ENCODE measurements around the gene PRAC2.

Gene PRAC2

DNA sequence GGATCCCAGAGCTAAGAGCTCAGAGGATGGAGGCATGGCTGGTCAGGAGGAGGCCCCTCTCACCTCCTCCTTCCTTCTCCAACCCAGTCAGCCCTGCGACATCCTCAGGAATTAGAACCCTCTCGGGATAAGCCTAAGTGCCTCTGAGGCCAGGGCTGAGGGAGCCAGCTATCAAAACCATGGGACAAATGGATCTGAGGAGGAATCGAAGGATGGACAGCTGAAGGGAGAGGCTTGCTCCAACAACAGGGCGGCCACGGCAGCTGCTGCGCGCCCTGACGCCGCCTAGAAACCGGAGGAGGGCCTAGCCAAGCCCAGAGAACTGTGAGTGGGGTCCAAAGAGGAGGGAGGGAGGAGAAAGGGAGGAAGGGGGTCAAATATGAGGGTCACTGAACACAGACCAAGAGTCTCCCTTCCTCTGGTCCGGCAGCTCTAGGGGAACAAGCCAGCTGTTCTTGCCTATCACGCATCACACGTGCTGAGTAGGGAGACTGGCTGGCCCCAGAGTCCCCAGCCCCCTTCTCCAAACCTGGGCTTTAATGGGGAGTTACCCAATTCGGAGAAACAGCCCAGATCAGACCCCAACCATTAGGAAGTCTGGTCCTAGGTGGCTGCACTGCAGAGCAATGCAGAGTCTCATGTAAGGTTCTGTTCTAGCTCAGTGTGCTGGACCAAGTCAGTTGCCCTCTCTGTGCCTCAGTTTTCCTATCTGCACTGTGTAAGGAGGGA, 11.5 kb downstream of the PRAC2 start:
- FAIRE-seq: no peak

DNA sequence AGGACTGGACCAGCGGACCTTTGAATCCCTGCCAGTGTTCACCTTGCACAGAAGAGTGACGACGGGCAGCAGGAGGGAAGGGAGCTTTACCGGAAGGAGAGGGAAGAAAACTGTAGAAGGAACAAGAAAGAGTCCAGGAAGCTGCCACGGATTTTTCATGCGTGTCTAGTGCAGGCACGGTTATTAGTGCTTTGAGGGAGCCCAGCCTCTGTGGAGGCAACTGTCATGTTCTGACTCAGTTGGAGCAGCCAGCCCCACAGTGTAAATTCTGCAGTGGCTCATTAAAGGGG, 12.0 kb downstream of the PRAC2 start:
- no peak for FAIRE-seq

DNA sequence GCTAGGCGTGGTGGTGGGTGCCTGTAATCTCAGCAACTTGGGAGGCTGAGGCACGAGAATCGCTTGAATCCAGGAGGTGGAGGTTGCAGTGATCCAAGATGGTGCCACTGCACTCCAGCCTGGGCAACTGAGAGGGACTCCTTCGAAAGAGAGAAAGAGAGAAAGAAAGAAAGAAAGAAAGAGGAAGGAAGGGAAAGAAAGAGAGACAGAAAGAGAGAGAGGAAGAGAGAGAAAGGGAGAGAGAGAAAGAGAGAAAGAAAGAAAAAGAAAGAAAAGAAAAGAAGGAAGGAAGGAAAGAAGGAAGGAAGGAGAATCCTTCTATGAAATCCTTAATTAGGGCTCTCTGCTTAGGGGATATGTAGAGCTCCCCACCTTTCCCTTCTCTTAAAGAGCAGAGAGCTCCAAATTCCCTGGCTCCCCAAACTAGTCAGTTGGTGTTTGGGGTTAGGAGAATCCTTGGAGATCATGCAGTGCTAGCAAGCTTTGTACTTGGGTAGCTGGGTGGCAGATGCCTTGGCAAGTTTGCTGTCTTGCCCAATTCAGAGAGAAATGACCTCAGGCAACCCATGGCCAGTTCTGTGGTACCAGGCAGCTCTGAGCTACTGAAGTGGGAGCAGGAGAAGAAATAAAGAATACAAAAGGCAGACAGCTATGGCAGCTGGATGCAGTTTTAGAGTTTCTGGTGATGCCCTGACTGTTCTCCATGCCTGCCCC, 14.5 kb downstream of the PRAC2 start:
- FAIRE-seq: no peak

DNA sequence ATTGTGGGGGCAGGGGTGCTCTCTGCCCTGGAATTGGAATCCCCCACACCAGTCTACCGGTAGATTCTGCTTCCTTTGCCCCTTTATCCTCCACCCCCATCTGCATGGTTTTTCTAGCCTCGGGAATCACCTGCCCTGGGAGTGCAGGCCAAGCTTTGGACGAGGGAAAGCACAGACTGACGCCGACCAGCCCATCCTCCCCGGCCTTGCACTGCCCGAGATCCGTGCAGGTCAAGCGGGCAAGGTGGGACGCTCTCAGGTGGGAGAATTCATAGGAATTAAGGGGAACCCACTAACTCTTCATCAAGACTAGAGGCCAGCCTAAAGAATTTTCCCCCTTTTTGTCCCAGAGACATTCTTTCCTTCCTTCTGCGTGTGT, 15.4 kb downstream of the PRAC2 start:
- no peak for FAIRE-seq

DNA sequence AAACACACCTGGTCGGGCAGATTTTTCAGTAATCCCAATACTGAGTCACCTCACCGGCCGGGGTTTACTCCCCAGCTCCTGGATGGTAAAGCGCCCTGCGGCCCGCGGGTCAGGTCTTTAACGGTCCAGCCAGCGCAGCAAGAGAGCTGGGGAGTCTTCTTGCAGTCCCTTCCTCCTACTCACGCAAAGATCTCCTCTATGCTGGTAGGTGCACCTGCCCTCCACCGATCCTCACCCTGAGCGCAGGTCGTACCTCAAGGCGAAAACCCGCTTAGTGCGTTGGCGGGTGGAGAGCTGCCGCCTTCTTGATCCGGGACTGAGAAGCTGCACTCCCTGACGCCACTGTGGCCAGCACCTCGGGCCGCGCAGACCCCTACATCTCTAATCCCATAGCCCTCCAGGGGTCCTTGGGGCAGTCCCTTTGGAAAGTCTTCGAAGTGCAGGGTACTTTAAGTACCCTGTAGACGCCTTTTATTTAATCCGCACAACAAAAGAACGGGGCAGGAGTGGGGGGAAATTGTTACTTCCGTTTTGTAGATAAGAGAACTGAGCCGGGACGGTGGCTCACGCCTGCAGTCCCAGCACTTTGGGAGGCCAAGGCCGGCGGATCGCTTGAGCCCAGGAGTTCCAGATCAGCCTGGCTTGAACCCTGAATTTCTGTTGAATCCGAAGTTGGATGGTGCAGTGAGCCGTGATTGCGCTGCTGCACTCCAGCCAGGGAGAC, 16.0 kb downstream of the PRAC2 start:
- FAIRE-seq: no peak

DNA sequence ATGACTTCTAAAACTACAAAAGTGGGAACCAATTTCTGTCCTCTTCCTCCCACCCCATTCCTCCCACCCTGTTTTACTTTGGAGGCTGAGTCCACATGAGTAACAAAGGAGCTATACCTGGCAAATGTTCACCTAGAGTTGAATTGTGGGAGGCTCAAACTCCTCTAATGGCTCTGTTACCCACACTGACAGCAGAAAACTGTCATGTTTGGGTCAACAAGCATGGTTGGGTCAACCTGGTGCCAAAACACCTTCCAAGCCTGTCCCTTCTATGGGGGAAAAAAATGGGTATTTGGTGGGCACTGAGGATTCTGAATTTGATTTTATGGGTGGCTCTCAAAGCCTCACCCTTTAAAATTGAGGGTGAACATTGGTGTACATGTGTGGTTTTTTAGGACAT, 17.6 kb downstream of the PRAC2 start:
- FAIRE-seq: no peak

DNA sequence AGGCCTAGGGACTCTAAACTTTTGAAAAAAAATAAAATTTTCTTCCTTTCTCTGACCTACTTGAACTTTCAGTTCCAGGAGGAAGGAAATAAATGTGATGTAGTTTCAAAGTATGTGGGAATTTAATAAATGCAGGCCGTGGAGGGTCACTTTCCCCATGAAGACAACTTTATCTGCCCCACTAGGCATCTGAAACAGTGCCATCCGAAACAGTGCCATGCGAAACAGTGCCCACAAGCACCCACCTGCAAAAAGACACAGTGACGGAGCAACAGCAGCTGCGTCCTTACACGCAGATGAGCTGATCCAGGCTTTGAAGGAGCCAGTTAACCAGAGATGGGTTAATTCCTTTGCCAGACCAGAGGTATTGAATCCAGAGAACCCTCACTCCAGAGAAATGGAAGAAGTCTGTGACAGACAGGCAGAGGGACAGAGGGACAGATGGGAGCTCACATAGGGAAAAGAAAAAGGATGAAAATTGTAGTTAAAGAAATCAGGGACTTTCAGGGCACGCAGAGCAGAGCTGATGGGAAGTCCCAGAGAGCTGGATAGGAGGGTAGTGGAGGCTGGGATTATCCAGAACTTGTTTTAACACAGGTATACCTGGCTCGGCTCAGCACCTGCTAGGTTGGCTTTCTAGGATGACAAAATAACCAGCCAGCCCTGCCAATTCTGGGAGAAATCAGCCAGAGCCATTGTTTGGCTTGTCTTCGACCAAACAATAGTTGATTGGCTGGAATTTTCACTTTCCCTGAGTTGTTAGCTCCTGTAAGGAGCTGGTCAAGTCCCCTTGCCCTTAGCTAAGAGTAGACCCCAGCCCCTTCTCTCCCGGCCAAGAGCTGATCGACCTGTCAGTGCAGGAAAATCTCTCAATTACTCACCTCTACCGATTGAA, 22.6 kb downstream of the PRAC2 start:
- FAIRE-seq: no peak

DNA sequence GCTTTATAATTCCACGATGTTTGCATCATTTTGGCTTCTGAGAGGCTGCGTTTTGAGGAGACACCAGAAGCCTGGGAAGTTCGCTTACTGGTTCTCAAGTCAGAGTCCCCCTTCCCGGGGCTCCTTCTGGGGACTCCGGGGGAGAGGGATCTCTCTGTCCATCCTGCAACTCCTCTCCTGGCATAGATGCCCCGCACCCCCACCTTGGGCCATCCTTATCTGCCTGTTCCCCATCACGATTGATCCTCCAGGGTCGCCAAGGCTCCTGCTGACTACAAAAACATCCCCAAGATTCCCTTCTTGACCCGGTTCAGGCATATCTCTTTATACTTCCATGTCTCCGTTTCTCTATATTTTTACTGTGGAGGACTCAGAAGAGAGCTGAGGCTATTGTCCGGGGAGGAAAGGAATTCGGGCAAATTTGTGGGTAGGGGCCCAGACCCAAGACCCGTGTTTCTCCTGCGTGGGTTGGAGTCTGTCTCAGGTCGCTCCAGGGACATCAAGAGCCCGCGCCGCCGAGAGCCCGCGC, 24.0 kb downstream of the PRAC2 start:
- no peak for FAIRE-seq

DNA sequence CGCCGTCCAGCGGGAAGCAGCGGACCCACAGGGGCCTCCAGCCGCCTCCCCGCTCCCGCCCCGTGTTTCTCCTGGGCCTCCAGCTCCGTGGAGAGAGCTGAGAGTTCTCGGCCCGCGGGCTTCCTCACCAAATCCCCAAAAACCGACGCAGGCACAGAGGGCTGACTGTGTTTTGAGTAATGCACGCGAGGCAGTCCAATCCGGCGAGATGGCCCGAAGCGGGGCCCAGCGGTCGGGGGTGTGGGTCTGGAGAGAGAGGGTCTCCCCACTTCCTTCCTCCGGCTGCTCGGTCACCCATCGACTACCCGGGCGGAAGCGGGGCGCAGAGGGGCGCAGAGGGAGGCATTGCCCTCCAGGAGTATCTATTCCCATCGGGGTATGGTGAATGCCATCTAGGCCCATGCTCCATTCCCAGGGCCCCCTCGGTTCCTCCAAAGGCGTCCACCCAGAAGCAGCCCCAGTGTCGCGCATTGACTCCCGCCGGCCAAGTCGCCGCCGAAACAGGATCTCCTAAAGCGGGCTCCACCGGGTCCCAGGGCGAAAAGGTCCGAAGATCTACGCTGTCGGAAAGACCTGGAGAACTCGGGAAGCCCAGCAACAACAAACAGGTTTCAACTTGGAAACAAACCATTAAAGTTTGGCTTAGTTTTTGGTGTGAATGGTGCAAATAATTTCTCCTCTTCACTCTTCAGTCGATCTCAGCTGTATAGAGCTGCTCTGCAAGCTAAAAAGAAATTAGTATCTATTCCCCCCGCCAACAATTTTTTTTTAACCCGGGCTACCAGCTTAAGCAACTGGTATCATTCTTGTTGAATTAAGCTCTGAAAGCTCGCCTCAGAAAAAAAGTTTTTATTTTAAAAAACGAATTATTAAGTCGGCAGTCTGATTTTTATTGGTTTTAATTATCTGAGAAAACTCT, 24.7 kb downstream of the PRAC2 start:
- FAIRE-seq: no peak

DNA sequence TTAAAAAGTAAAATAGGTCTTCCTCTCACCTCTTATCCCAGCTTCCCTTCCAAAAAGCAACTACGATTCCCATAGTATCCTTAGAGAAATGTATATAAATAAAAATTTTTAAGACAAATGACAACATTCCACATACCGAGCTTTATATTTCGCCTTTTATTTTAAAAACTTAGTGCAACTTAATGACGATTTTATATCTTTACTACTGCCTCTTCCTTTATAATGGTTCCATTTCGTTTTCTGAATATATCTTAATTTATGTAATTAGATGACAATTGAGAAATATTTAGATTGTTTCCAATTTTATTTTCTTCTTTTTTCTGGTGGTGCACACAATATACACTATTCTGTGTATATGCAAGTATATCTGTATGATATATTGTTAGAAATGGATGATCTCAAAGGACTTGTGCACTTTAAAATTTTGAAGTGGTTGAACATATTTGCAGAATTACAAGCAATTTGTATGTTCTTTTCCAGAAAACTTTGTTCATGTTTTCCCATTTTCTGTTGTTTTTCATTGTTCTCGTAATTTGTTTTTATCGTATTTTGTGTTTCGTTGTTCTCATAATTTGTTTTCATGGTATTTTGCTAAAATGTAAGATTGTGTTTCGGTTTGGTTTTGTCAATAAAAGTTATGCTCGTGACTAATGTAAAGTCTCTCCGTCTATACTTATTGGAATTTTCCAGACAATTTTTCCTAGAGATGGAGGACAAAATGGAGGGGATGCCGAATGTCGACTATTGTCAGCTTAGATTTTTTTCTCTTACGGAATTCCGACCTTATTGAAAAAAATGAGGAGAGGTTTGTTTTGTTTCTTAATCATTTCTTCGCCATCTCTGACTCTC, 26.0 kb downstream of the PRAC2 start:
- FAIRE-seq: no peak

DNA sequence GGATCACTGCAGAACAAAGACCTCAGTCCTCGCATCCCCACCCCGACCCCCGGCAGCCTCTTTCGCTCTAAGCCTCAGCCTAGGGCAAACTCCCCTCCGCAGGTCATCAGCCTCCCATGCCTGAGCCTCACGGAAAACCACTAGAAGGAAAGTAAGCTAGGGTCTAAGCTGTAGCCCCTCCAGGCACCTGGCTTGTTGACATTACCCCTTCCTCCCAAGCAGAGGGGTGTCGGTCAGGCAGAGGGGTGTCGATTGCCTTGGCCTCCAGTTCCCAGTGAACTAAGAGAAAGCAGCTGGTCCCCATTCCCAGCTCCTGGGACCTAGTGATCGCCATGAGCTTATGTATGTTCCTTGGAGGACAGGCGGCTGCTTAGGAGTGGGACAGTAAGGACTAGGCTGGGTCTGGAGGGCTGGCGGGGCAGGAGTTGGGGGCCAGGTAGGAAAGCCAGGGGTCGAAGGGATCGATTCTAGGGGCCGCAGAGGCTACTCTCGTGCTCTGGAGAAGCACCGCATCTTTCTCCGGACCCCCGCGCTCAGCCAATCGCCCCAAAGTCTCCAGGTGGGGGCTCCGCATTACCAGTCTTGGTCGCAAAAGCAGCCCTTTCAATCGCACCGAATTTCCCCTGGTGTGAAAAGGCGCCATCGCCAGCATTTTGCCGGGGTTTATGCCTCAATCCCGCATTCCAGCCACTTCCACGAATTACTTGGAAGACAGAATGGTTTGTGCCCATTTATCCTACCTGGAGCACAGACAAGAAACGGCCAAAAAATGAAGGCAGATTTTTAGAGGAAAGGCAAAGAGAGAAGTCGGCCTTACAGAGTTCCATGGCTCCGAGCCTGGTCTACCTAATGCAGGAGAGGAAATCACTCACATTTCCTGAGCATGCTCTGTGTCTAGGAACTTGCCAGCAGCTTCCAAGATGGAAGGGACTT, 26.9 kb downstream of the PRAC2 start:
- no peak for FAIRE-seq

DNA sequence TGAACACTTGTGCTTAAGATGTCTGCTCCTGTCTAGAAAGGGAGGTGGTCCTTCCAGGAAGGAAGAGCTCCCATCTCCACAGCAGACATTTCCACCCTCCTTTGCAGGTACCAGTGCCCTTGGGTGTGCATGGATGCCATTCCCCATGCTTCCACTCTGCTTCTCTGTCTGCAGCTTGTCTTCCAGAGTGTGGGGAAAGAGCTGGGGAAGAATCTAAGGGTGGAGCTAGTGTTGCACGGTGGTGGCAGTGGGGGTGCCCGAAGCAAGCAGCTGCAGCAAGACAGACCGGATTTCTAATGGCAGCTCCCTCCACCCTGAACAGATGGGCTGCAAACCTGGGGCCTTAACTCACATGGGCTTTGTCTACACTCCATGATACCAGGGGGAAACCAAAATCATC, 28.2 kb downstream of the PRAC2 start:
- FAIRE-seq: no peak

DNA sequence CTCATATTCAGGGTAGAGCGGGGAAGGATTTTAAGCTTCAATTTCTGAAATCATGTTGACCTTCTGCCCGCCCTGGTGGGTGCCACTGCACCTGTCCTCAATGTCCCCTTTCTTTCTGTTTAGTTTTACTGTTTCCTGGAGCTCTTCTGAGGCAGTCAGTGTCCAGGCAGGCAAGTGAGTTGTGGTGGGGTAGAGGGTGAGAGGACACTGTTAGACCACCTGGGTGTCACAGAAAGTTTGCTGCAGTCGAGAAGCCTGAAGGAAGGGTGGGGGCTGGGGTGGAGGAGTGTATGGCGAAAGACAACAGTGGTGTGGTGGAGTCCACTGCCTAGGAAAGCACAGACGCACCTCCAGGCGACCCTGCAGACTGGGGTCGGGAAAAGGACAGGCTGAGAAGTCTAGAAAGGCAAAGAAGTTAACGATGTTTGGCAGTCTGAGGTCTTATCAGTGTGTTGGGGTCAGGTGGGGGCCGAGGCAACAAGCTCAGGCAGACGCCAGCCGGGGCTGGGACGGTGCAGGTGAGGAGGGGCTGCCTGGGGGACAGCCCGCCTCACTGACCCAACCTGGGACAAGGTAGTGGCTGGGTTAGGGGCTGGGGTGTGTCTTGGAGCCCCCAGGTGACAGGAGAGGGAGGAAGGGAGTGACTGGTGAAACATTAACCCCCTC, 28.9 kb downstream of the PRAC2 start:
- FAIRE-seq: no peak

DNA sequence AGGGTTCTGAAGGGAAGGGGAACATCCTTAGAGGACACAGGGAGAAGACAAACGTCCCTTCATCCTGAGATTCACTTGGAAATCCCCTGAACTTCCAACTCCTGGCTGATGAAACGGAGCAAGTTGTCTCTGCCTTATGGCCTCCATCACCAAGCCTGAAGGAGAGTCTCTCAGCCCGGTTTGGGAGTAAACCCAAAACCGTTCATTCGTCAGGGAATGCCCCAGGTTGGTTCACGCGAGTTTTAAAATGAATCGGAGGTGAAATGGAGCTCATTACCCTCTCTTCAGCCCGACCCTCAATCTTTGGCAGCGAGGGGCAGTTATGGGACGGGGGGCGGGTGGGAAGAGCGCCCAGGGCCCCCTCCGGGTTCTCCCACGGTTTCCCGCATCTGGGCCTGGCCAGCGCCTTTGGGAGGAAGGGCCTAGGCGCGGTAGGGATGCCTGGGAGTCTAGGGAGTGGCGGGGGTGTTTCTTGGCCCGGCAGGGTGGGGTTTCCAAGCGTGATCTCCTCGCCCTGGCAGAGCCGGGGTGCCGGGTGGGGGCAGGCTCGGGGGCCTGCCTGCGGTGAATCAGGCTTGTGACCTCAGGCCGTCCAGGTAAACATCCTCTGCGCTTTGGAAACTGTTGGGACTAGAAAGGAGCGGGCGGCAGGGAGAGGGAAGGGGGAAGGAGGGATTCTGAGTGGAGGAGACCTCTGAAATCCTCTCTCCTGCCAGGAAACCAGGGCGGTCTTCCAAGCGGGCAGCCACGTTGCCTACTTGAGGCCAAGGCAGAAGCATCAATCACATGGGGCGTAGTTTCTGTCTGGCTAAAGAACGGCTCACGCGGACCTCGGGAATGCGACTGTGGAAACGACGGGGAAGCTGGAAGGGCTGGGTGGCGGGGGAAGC, 29.7 kb downstream of the PRAC2 start:
- no peak for FAIRE-seq

DNA sequence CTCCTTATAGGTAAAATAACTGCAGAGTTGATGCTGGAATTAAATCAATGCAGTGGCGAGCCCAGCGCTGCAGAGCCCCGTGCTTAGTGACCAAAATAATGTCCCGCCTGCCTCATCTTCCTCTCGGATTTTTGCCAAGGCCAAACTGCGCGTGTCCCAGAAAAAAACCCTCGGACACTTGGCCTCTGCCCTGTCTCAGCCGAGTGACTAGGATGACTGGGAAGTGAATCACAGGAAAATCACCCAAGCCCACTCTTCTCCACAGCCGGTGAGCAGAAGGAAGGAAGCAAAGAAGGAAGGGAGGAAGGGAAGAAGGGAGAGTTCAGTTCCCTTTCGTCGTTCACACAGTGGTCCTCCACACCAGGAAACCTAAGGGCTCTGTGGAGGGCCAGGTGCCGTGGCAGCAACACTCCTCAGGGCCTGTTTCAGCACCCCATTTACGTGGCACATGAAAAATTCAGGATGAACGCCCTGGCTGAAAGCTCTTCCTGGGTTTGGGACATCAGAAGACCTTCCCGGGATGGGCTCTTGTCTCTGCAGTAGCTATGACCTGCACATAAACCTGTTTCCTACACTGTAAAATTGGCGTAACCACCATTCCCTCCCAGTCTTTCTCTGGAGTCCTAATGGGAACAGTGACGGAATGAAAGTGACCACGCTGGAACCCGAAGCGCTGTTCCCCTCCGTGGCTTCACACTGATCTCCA, 31.0 kb downstream of the PRAC2 start:
- no peak for FAIRE-seq

DNA sequence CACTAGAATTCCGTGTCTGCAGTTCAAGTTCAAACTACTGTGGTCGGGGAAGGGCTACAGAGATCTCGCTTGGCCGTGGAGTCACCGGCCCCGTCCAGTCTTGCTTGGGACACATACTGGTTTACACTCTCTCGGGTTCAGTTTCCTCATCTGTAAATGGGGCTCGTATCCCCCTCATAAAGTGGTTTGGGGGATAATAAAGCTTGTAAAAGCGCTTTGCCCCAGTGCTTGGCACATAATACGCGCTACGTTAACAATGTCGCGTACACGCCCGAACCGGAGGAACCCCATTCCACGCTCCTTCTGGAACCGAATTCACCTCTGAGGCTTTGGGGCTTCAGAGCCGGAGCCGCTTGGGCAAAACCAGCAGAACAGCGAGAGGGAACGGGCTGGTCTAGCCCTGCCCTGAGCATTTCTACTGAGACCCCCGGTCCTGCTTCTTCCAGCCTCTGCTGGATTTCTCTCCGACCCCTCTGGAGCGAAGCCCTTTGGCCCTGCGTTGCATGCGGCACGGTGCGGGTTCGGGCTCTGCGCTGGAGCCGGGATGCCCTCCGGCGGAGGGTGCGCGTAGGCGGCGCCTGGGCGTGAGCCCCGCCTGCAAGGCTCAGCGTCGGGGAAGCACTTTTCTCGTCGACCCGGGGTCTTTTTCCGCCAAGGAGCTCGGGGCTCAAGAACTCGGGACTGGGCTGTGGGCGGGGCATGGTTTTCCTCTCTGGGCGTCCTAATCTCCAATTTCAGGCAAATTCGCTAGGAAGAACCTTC, 31.7 kb downstream of the PRAC2 start:
- FAIRE-seq: no peak

All from endometrium (tissue), 2 donors.